KOPT-K1 (cell line): ENCODE measurements around the gene SLC38A1.

ENCODE experiments used
- H3K27ac ChIP-seq: fragments of 200-600 bp; sonication (generic); 2 replicates; pipeline ENCODE4 v1.5.1; 2016; ENCODE audit warnings: antibody characterized with exemption, mild to moderate bottlenecking, low read depth, low read length; ENCODE audit not compliant: poor library complexity, severe bottlenecking
- H3K36me3 ChIP-seq: fragments of 200-600 bp; sonication (generic); 2 replicates; pipeline ENCODE4 v1.5.1; 2017; ENCODE audit warnings: antibody characterized with exemption, mild to moderate bottlenecking, low read length, moderate library complexity; ENCODE audit not compliant: insufficient read depth
- H3K9me3 ChIP-seq: fragments of 200-600 bp; sonication (generic); 2 replicates; pipeline ENCODE4 v1.5.1; 2017; ENCODE audit warnings: antibody characterized with exemption, low read length, mild to moderate bottlenecking; ENCODE audit not compliant: insufficient read depth, poor library complexity, severe bottlenecking

SLC38A1 gene

GRCh38 chr12:46227616-46228015 is 41.2 kb downstream of the SLC38A1 start:
- Histone ChIP-seq H3K9me3 (no peaks in the 10 kb centered on the region), H3K27ac (no peak overlapping the region), H3K36me3 (peaks cover 100% of the 10 kb centered on the region)

GRCh38 chr12:46224386-46224785 is 44.5 kb downstream of the SLC38A1 start:
- Histone ChIP-seq H3K36me3 (peaks cover 99% of the 10 kb centered on the region), H3K27ac (no peak overlapping the region), H3K9me3 (no peaks in the 10 kb centered on the region)

GRCh38 chr12:46223047-46223446 is 45.8 kb downstream of the SLC38A1 start:
- H3K27ac ChIP-seq = no peak overlapping the region
- H3K36me3 ChIP-seq = peaks cover 98% of the 10 kb centered on the region
- H3K9me3 ChIP-seq = no peaks in the 10 kb centered on the region

GRCh38 chr12:46222636-46223035 is 46.2 kb downstream of the SLC38A1 start:
- peaks cover 94% of the 10 kb centered on the region for H3K36me3 ChIP-seq
- no peak overlapping the region for H3K27ac ChIP-seq
- H3K9me3 ChIP-seq = no peaks in the 10 kb centered on the region

GRCh38 chr12:46221255-46222128 is 47.4 kb downstream of the SLC38A1 start:
- H3K36me3 ChIP-seq = peaks cover 93% of the 10 kb centered on the region
- no peak overlapping the region for H3K27ac ChIP-seq
- no peaks in the 10 kb centered on the region for H3K9me3 ChIP-seq

GRCh38 chr12:46219877-46220655 is 48.8 kb downstream of the SLC38A1 start:
- H3K36me3 ChIP-seq = peaks cover 89% of the 10 kb centered on the region
- no peak overlapping the region for H3K27ac ChIP-seq
- H3K9me3 ChIP-seq = no peaks in the 10 kb centered on the region

GRCh38 chr12:46219132-46219876 is 49.5 kb downstream of the SLC38A1 start:
- Histone ChIP-seq H3K27ac (no peak overlapping the region), H3K36me3 (peaks cover 88% of the 10 kb centered on the region), H3K9me3 (no peaks in the 10 kb centered on the region)

- Histone ChIP-seq H3K27ac (peak overlapping the region; percentile 8), H3K9me3 (no peaks in the 10 kb centered on the region), H3K36me3 (peaks cover 87% of the 10 kb centered on the region)
Observed at GRCh38 chr12:46218322-46219095, 50.3 kb downstream of the SLC38A1 start.

- Histone ChIP-seq H3K9me3 (no peaks in the 10 kb centered on the region), H3K27ac (peak overlapping the region; percentile 14), H3K36me3 (peaks cover 87% of the 10 kb centered on the region)
Observed at GRCh38 chr12:46217541-46218321, 51.1 kb downstream of the SLC38A1 start.

GRCh38 chr12:46214668-46215436 is 54.0 kb downstream of the SLC38A1 start:
- Histone ChIP-seq H3K9me3 (no peaks in the 10 kb centered on the region), H3K27ac (no peak overlapping the region), H3K36me3 (peaks cover 87% of the 10 kb centered on the region)

GRCh38 chr12:46212108-46212982 is 56.5 kb downstream of the SLC38A1 start:
- peaks cover 90% of the 10 kb centered on the region for H3K36me3 ChIP-seq
- no peaks in the 10 kb centered on the region for H3K9me3 ChIP-seq
- no peak overlapping the region for H3K27ac ChIP-seq

GRCh38 chr12:46210873-46211439 is 57.9 kb downstream of the SLC38A1 start:
- H3K9me3 ChIP-seq = no peaks in the 10 kb centered on the region
- no peak overlapping the region for H3K27ac ChIP-seq
- H3K36me3 ChIP-seq = peaks cover 90% of the 10 kb centered on the region
